HepG2 (cell line): ENCODE measurements around the gene BPIFA1. TPM values are rescaled to one million over a fixed set of nuclear protein-coding genes. Genes with fewer than 3 reads are reported as not detected.

ENCODE experiments used
- CENPT ChIP-seq: sonication (generic); formaldehyde crosslinking; IDR thresholded peaks from 2 replicates; pipeline ENCODE4 v1.8.0; 2022; ENCODE audit warnings: low read depth, mild to moderate bottlenecking, moderate library complexity, missing genetic modification reagents
- PCBP1 ChIP-seq: fragments of 200-400 bp; formaldehyde crosslinking; IDR thresholded peaks from 2 replicates; pipeline ENCODE4 v1.6.1; 2017; ENCODE audit warnings: mild to moderate bottlenecking, low read depth, low read length, borderline replicate concordance
- RARG ChIP-seq: sonication (generic); formaldehyde crosslinking; IDR thresholded peaks from 2 replicates; pipeline ENCODE4 v1.4.0; 2020; ENCODE audit warnings: low read depth, mild to moderate bottlenecking, missing genetic modification reagents
- ZIK1 ChIP-seq: sonication (generic); formaldehyde crosslinking; IDR thresholded peaks from 2 replicates; pipeline ENCODE4 v1.5.0; 2020; ENCODE audit warnings: mild to moderate bottlenecking, low read depth, missing genetic modification reagents, borderline replicate concordance
- ZNF335 ChIP-seq: sonication (generic); formaldehyde crosslinking; IDR thresholded peaks from 2 replicates; pipeline ENCODE4 v1.4.0; 2020; ENCODE audit warnings: missing genetic modification reagents
- ZNF839 ChIP-seq: sonication (generic); formaldehyde crosslinking; IDR thresholded peaks from 2 replicates; pipeline ENCODE4 v1.4.0; 2020; ENCODE audit warnings: missing genetic modification reagents, mild to moderate bottlenecking, borderline replicate concordance
- polyA plus RNA-seq, 8 experiments: library from polyadenylated mRNA; depleted of rRNA in 3 of 8; stranded (reverse) in 7 of 8; unstranded in 1 of 8; fragments of >200 nt; fragmentation: Illumina TruSeq in 4 of 8; extraction: Trizol in 4 of 8; gene quantifications; 2 replicates each; pipeline versions ENCODE4 v1.2.1 to v1.2.3, GENCODE V29; 2011 to 2016; ENCODE audit warnings: low read depth in 4 of 8, missing spikeins in 1 of 8, mixed read lengths in 1 of 8; ENCODE audit not compliant: insufficient read depth in 1 of 8
- total RNA-seq, 5 experiments: library from RNA; depleted of rRNA; stranded (reverse); fragments of >200 nt; fragmentation: Illumina TruSeq; extraction: Trizol; gene quantifications; 2 replicates each; pipeline ENCODE4 v1.2.3, GENCODE V29; 2016; ENCODE audit warnings: low read depth in 1 of 5
- TF ChIP-seq, protein P1 (sequence below): sonication (generic); formaldehyde crosslinking; IDR thresholded peaks from 2 replicates; pipeline ENCODE4 v1.4.0; 2020; ENCODE audit warnings: missing genetic modification reagents
- TF ChIP-seq, protein P2 (sequence below): sonication (generic); formaldehyde crosslinking; IDR thresholded peaks from 2 replicates; pipeline ENCODE4; 2020; ENCODE audit warnings: missing genetic modification reagents, mild to moderate bottlenecking, borderline replicate concordance
- TF ChIP-seq, protein P3 (sequence below): sonication (generic); formaldehyde crosslinking; IDR thresholded peaks from 2 replicates; pipeline ENCODE4 v1.5.0; 2020; ENCODE audit warnings: missing genetic modification reagents, mild to moderate bottlenecking, borderline replicate concordance
- TF ChIP-seq, protein P4 (sequence below): sonication (generic); formaldehyde crosslinking; IDR thresholded peaks from 2 replicates; pipeline ENCODE4 v1.8.0; 2022; ENCODE audit warnings: mild to moderate bottlenecking, missing genetic modification reagents
- TF ChIP-seq, protein P5 (sequence below): sonication (generic); formaldehyde crosslinking; IDR thresholded peaks from 2 replicates; pipeline ENCODE4 v1.4.0; 2020; ENCODE audit warnings: mild to moderate bottlenecking, missing genetic modification reagents, borderline replicate concordance
- TF ChIP-seq, protein P6 (sequence below): sonication (generic); formaldehyde crosslinking; IDR thresholded peaks from 2 replicates; pipeline ENCODE4 v1.4.0; 2020; ENCODE audit warnings: missing genetic modification reagents

BPIFA1 gene
- total and polyA plus RNA-seq, 2 of the 13 experiments (the other 11 are each of a cell fraction or from before 2014, with no cell fraction given): not detected

DNA sequence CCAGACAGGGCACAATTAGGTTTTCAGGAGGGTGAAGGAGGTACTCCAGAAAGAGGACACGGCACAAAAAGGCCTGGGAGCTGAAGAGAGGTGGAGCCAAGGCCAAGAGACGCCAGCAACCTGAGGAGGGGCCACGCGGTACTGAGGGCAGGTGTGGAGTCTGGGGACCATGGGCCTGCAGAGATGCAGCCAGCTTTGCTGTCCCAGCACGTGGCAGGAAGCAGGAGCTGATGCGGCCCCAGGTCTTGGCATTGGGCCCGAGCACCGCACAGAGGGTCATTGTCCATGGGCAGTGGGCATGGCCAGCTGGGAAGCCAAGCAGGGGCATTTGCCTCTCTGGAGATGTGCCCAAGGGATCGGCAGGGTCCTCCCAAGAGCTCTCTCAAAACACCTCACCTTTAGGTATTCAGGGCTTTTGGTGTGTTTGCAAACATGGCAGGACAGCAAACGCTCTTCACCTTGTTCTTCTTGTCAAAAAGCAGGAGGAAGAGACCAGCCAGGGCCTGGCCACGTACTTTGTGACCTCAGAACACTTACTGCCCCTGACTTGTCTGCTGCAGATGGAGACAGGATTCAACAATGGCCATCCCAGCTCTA, 45.9 kb downstream of the BPIFA1 start (continued):
- 0 out of 2 replicates have a peak, but pooled peaks have one; percentile 22 for TF ChIP-seq ZNF839
- TF ChIP-seq ZIK1: no peak
- TF ChIP-seq, protein P1, sequence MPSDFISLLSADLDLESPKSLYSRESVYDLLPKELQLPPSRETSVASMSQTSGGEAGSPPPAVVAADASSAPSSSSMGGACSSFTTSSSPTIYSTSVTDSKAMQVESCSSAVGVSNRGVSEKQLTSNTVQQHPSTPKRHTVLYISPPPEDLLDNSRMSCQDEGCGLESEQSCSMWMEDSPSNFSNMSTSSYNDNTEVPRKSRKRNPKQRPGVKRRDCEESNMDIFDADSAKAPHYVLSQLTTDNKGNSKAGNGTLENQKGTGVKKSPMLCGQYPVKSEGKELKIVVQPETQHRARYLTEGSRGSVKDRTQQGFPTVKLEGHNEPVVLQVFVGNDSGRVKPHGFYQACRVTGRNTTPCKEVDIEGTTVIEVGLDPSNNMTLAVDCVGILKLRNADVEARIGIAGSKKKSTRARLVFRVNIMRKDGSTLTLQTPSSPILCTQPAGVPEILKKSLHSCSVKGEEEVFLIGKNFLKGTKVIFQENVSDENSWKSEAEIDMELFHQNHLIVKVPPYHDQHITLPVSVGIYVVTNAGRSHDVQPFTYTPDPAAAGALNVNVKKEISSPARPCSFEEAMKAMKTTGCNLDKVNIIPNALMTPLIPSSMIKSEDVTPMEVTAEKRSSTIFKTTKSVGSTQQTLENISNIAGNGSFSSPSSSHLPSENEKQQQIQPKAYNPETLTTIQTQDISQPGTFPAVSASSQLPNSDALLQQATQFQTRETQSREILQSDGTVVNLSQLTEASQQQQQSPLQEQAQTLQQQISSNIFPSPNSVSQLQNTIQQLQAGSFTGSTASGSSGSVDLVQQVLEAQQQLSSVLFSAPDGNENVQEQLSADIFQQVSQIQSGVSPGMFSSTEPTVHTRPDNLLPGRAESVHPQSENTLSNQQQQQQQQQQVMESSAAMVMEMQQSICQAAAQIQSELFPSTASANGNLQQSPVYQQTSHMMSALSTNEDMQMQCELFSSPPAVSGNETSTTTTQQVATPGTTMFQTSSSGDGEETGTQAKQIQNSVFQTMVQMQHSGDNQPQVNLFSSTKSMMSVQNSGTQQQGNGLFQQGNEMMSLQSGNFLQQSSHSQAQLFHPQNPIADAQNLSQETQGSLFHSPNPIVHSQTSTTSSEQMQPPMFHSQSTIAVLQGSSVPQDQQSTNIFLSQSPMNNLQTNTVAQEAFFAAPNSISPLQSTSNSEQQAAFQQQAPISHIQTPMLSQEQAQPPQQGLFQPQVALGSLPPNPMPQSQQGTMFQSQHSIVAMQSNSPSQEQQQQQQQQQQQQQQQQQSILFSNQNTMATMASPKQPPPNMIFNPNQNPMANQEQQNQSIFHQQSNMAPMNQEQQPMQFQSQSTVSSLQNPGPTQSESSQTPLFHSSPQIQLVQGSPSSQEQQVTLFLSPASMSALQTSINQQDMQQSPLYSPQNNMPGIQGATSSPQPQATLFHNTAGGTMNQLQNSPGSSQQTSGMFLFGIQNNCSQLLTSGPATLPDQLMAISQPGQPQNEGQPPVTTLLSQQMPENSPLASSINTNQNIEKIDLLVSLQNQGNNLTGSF (CRISPR knock-in tag): 0 out of 2 replicates have a peak, but pooled peaks have one; percentile 32
- no peak for TF ChIP-seq CENPT
- TF ChIP-seq, protein P2, sequence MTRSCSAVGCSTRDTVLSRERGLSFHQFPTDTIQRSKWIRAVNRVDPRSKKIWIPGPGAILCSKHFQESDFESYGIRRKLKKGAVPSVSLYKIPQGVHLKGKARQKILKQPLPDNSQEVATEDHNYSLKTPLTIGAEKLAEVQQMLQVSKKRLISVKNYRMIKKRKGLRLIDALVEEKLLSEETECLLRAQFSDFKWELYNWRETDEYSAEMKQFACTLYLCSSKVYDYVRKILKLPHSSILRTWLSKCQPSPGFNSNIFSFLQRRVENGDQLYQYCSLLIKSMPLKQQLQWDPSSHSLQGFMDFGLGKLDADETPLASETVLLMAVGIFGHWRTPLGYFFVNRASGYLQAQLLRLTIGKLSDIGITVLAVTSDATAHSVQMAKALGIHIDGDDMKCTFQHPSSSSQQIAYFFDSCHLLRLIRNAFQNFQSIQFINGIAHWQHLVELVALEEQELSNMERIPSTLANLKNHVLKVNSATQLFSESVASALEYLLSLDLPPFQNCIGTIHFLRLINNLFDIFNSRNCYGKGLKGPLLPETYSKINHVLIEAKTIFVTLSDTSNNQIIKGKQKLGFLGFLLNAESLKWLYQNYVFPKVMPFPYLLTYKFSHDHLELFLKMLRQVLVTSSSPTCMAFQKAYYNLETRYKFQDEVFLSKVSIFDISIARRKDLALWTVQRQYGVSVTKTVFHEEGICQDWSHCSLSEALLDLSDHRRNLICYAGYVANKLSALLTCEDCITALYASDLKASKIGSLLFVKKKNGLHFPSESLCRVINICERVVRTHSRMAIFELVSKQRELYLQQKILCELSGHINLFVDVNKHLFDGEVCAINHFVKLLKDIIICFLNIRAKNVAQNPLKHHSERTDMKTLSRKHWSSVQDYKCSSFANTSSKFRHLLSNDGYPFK (CRISPR knock-in tag): peak; percentile 64
- TF ChIP-seq, protein P3, sequence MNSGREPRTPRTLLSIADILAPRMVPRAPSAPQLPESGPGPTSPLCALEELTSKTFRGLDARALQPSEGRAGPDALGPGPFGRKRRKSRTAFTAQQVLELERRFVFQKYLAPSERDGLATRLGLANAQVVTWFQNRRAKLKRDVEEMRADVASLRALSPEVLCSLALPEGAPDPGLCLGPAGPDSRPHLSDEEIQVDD: no peak
- TF ChIP-seq, protein P4, sequence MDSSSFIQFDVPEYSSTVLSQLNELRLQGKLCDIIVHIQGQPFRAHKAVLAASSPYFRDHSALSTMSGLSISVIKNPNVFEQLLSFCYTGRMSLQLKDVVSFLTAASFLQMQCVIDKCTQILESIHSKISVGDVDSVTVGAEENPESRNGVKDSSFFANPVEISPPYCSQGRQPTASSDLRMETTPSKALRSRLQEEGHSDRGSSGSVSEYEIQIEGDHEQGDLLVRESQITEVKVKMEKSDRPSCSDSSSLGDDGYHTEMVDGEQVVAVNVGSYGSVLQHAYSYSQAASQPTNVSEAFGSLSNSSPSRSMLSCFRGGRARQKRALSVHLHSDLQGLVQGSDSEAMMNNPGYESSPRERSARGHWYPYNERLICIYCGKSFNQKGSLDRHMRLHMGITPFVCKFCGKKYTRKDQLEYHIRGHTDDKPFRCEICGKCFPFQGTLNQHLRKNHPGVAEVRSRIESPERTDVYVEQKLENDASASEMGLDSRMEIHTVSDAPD (CRISPR knock-in tag): peak; percentile 47; the same call in 1 of the 2 replicates
- no peak for TF ChIP-seq RARG
- no peak for TF ChIP-seq ZNF335 (CRISPR knock-in tag)
- TF ChIP-seq, protein P5, sequence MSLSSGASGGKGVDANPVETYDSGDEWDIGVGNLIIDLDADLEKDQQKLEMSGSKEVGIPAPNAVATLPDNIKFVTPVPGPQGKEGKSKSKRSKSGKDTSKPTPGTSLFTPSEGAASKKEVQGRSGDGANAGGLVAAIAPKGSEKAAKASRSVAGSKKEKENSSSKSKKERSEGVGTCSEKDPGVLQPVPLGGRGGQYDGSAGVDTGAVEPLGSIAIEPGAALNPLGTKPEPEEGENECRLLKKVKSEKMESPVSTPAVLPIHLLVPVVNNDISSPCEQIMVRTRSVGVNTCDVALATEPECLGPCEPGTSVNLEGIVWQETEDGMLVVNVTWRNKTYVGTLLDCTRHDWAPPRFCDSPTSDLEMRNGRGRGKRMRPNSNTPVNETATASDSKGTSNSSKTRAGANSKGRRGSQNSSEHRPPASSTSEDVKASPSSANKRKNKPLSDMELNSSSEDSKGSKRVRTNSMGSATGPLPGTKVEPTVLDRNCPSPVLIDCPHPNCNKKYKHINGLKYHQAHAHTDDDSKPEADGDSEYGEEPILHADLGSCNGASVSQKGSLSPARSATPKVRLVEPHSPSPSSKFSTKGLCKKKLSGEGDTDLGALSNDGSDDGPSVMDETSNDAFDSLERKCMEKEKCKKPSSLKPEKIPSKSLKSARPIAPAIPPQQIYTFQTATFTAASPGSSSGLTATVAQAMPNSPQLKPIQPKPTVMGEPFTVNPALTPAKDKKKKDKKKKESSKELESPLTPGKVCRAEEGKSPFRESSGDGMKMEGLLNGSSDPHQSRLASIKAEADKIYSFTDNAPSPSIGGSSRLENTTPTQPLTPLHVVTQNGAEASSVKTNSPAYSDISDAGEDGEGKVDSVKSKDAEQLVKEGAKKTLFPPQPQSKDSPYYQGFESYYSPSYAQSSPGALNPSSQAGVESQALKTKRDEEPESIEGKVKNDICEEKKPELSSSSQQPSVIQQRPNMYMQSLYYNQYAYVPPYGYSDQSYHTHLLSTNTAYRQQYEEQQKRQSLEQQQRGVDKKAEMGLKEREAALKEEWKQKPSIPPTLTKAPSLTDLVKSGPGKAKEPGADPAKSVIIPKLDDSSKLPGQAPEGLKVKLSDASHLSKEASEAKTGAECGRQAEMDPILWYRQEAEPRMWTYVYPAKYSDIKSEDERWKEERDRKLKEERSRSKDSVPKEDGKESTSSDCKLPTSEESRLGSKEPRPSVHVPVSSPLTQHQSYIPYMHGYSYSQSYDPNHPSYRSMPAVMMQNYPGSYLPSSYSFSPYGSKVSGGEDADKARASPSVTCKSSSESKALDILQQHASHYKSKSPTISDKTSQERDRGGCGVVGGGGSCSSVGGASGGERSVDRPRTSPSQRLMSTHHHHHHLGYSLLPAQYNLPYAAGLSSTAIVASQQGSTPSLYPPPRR (CRISPR knock-in tag): no peak
- TF ChIP-seq PCBP1: no peak
- TF ChIP-seq, protein P6, sequence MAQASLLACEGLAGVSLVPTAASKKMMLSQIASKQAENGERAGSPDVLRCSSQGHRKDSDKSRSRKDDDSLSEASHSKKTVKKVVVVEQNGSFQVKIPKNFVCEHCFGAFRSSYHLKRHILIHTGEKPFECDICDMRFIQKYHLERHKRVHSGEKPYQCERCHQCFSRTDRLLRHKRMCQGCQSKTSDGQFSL (CRISPR knock-in tag): no peak
